SK-N-SH (cell line): ENCODE measurements around the gene HK3.

Source experiments
- CTCF ChIP-seq: fragments of 200-600 bp; sonication (generic); IDR thresholded peaks from 2 replicates; pipeline ENCODE4 v1.6.1; 2017; ENCODE audit warnings: antibody characterized with exemption, mild to moderate bottlenecking, moderate library complexity
- EP300 ChIP-seq, 2 experiments: IDR thresholded peaks; 2 replicates each; pipeline versions ENCODE4 v1.4.0 to v1.6.1; 2012; ENCODE audit warnings: borderline replicate concordance in 1 of 2, low read depth in 1 of 2, low read length in 1 of 2
- EZH2phosphoT487 ChIP-seq: fragments of 200-600 bp; sonication (generic); IDR thresholded peaks from 2 replicates; pipeline ENCODE4 v1.6.1; 2017; ENCODE audit warnings: low read depth, mixed run types, mild to moderate bottlenecking, antibody characterized with exemption, moderate library complexity, borderline replicate concordance
- FOXM1 ChIP-seq: IDR thresholded peaks from 2 replicates; pipeline ENCODE4 v1.4.0; 2012; ENCODE audit warnings: low read depth, mild to moderate bottlenecking
- JUND ChIP-seq: IDR thresholded peaks from 2 replicates; pipeline ENCODE4 v1.4.0; 2012
- MXI1 ChIP-seq: IDR thresholded peaks from 2 replicates; pipeline ENCODE4 v1.6.1; 2012; ENCODE audit warnings: mild to moderate bottlenecking, low read depth, low read length, improper control_type of control experiment
- PBX3 ChIP-seq: IDR thresholded peaks from 2 replicates; pipeline ENCODE4; 2012
- POLR2AphosphoS5 ChIP-seq: IDR thresholded peaks from 2 replicates; pipeline ENCODE4 v1.6.1; 2012; ENCODE audit warnings: low read depth, low read length
- RAD21 ChIP-seq: IDR thresholded peaks from 2 replicates; pipeline ENCODE4 v1.6.1; 2012; ENCODE audit warnings: mild to moderate bottlenecking, low read length
- RCOR1 ChIP-seq: fragments of 150-350 bp; IDR thresholded peaks from 2 replicates; pipeline ENCODE4 v1.6.1; 2017; ENCODE audit warnings: antibody characterized with exemption, low read length
- SIN3A ChIP-seq: IDR thresholded peaks from 2 replicates; pipeline ENCODE4 v1.6.1; 2012; ENCODE audit warnings: low read depth, mild to moderate bottlenecking, low read length, moderate library complexity, borderline replicate concordance
- TAF1 ChIP-seq: IDR thresholded peaks from 2 replicates; pipeline ENCODE4 v1.6.1; 2012; ENCODE audit warnings: low read depth, mild to moderate bottlenecking, low read length, moderate library complexity, borderline replicate concordance
- ZBTB33 ChIP-seq: IDR thresholded peaks from 2 replicates; pipeline ENCODE4 v1.4.0; 2012; ENCODE audit warnings: low read depth, borderline replicate concordance

- TF ChIP-seq SIN3A = no peak
- TF ChIP-seq CTCF = no peak
- TF ChIP-seq TAF1 = no peak
- no peak for TF ChIP-seq ZBTB33
- no peak for TF ChIP-seq RCOR1
- no peak for TF ChIP-seq PBX3
- no peak for TF ChIP-seq POLR2AphosphoS5
- TF ChIP-seq EP300 (IDR thresholded peaks at IDR 0.05; ENCODE audit: borderline replicate concordance in 1 of 2, low read depth in 1 of 2, low read length in 1 of 2) = no peak
- TF ChIP-seq MXI1 = no peak
- TF ChIP-seq RAD21 = no peak
- no peak for TF ChIP-seq EZH2phosphoT487
- TF ChIP-seq FOXM1 = no peak
- TF ChIP-seq JUND = no peak
Observed at GRCh38 chr5:176947847-176948246, 48.7 kb upstream of the HK3 start.
